A673 (cell line): ENCODE data around the gene GOLM1. TPM values are rescaled to one million over a fixed set of nuclear protein-coding genes. Genes with fewer than 3 reads are reported as not detected.

Experiments used
- BruUV-seq: library from RNA; stranded (reverse); fragments of 400-500 nt; replicated peaks from 2 replicates; lab custom pipeline; 2021; lab: Mats Ljungman, UMichigan
- CTCF ChIA-PET: fragments of 300-600 bp; sonication (Branson Sonifier 250); formaldehyde crosslinking; loops from one replicate; lab custom pipeline; 2022; ENCODE audit warnings: antibody characterized with exemption; lab: Charles Lee
- POLR2A ChIA-PET: fragments of 300-600 bp; sonication (Branson Sonifier 250); formaldehyde crosslinking; loops from one replicate; lab custom pipeline; 2022; ENCODE audit warnings: antibody characterized with exemption; ENCODE audit not compliant: low non-redundant PET; lab: Charles Lee
- DNase-seq: peaks from one replicate; pipeline ENCODE4 v3.0.0-alpha.2; 2015; ENCODE audit warnings: low spot score
- H3K27ac ChIP-seq: fragments of 200-600 bp; sonication (generic); 2 replicates; pipeline ENCODE4 v1.5.1; 2016; ENCODE audit warnings: mixed run types, low read depth, mild to moderate bottlenecking, mixed read lengths, antibody characterized with exemption, low read length; ENCODE audit not compliant: poor library complexity, severe bottlenecking
- H3K27me3 ChIP-seq: fragments of 200-600 bp; sonication (generic); replicated peaks from 2 replicates; pipeline ENCODE4 v1.6.1; 2017; ENCODE audit warnings: mixed run types, low read depth, mild to moderate bottlenecking, mixed read lengths, antibody characterized with exemption, low read length; ENCODE audit not compliant: insufficient read depth, poor library complexity
- H3K36me3 ChIP-seq: fragments of 200-600 bp; sonication (generic); 2 replicates; pipeline ENCODE4 v1.6.1; 2016; ENCODE audit warnings: mixed run types, mild to moderate bottlenecking, mixed read lengths, antibody characterized with exemption, low read length; ENCODE audit not compliant: insufficient read depth, poor library complexity, severe bottlenecking
- H3K4me1 ChIP-seq: fragments of 200-600 bp; sonication (generic); 2 replicates; pipeline ENCODE4 v1.6.1; 2017; ENCODE audit warnings: mixed run types, mild to moderate bottlenecking, mixed read lengths, antibody characterized with exemption, low read length; ENCODE audit not compliant: insufficient read depth, poor library complexity, severe bottlenecking
- H3K4me3 ChIP-seq: fragments of 200-600 bp; sonication (generic); 2 replicates; pipeline ENCODE4 v1.5.1; 2016; ENCODE audit warnings: low read depth, mixed run types, mild to moderate bottlenecking, mixed read lengths, low read length; ENCODE audit not compliant: poor library complexity, severe bottlenecking
- H3K9me3 ChIP-seq: fragments of 200-600 bp; sonication (generic); 2 replicates; pipeline ENCODE4 v1.6.1; 2016; ENCODE audit warnings: mixed run types, low read depth, mild to moderate bottlenecking, mixed read lengths, antibody characterized with exemption, low read length; ENCODE audit not compliant: poor library complexity, severe bottlenecking
- CTCF ChIP-seq: fragments of 300-800, 200-600 bp; sonication (generic); conservative IDR thresholded peaks from 2 replicates; pipeline ENCODE4 v1.5.1; 2017; ENCODE audit warnings: low read depth, mild to moderate bottlenecking, antibody characterized with exemption, low read length, moderate library complexity, mixed read lengths
- EZH2 ChIP-seq: fragments of 200-600 bp; sonication (generic); IDR thresholded peaks from 2 replicates; pipeline ENCODE4 v1.6.1; 2017; ENCODE audit warnings: borderline replicate concordance, low read depth, mild to moderate bottlenecking, mixed read lengths, antibody characterized with exemption, low read length; ENCODE audit not compliant: poor library complexity, severe bottlenecking
- intact Hi-C: fragments of 100-400 bp; cut with micrococcal nuclease; formaldehyde crosslinking; loops from one replicate; pipeline ENCODE4 v1.10.0; 2022; ENCODE audit not compliant: unreplicated experiment
- total RNA-seq: library from RNA; stranded (reverse); gene quantifications from 2 replicates; pipeline ENCODE4 v1.2.3, GENCODE V29; 2021

The GOLM1 gene
- total RNA-seq, 1 experiment from 2014 or later, result 86.1 TPM

GRCh38 chr9:86075132-86076109, 23.9 kb downstream of the GOLM1 start:
- H3K9me3 ChIP-seq, result no peaks in the 10 kb centered on the region
- DNase-seq, result no peak
- BruUV-seq, result TSS peak; percentile 7
- intact Hi-C loops, result no loop called here
- TF ChIP-seq CTCF (no peak), EZH2 (no peak)
- H3K4me3 ChIP-seq, result no peak overlapping the region
- CTCF ChIA-PET, result no interaction called here
- H3K36me3 ChIP-seq, result peaks cover 5% of the 10 kb centered on the region
- H3K27me3 ChIP-seq, result no peaks in the 10 kb centered on the region
- peaks cover 13% of the 10 kb centered on the region for H3K4me1 ChIP-seq
- POLR2A ChIA-PET, result no interaction called here
- no peak overlapping the region for H3K27ac ChIP-seq

- TF ChIP-seq CTCF (no peak), EZH2 (no peak)
- ChIA-PET CTCF (no interaction called here), POLR2A (no interaction called here)
- H3K4me1 ChIP-seq, result peaks cover 5% of the 10 kb centered on the region
- no peak overlapping the region for H3K4me3 ChIP-seq
- intact Hi-C loops, result no loop called here
- no peak overlapping the region for H3K27ac ChIP-seq
- no peak for DNase-seq
- BruUV-seq, result no TSS peak
- H3K9me3 ChIP-seq, result no peaks in the 10 kb centered on the region
- no peaks in the 10 kb centered on the region for H3K27me3 ChIP-seq
- peaks cover 5% of the 10 kb centered on the region for H3K36me3 ChIP-seq
Observed at GRCh38 chr9:86073839-86074238, 25.5 kb downstream of the GOLM1 start.

- Histone ChIP-seq H3K4me3 (no peak overlapping the region), H3K27me3 (no peaks in the 10 kb centered on the region), H3K9me3 (no peaks in the 10 kb centered on the region), H3K27ac (no peak overlapping the region), H3K36me3 (peaks cover 5% of the 10 kb centered on the region), H3K4me1 (peaks cover 5% of the 10 kb centered on the region)
- intact Hi-C loops, result no loop called here
- DNase-seq, result no peak
- ChIA-PET CTCF (no interaction called here), POLR2A (no interaction called here)
- TF ChIP-seq EZH2 (no peak), CTCF (no peak)
- BruUV-seq, result no TSS peak
Observed at GRCh38 chr9:86072394-86072877, 26.9 kb downstream of the GOLM1 start.
